Epidermal melanocyte (primary cell): ENCODE data around the gene RNF25.

ENCODE experiments used
- DNase-seq: peaks from one replicate; pipeline ENCODE4 v3.0.0; 2011; ENCODE audit warnings: low spot score; ENCODE audit not compliant: insufficient read length

Gene RNF25

DNA sequence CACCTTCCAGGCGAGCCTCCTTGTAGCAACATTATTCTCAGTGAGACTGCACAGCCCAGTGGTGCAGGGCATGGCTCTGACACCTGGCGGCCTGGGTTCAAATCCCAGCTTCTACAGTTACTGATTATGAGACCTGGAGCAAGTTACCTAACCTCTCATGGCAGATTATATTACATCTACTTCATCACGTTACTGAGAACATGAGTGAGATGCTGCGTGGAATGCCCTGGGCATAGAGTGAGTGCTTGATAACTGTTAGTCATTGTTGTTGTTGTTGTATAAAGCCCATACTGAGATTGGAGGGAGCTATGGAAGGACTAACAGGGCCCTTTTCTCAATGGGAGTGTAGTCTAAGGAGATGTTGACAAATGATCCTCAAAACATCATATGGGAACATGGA lies 45.4 kb downstream of the RNF25 start:
- DNase-seq: no peak

DNA sequence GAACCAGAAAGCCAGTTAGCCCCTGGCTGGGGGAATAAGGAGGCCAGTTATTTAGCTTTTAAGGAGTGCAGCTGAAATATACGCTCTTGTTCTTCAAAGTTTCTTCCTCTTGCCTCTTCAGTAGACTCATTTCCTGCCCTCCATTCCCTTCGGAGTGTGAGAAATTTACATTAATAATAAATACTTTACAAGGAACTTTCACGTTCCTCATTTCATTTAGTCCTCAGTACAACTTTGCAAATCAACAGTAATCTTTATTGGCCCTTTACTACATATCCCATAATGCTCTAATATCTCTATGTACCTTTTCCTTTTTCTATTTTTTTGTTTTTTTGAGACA lies 48.5 kb downstream of the RNF25 start:
- DNase-seq: no peak

DNA sequence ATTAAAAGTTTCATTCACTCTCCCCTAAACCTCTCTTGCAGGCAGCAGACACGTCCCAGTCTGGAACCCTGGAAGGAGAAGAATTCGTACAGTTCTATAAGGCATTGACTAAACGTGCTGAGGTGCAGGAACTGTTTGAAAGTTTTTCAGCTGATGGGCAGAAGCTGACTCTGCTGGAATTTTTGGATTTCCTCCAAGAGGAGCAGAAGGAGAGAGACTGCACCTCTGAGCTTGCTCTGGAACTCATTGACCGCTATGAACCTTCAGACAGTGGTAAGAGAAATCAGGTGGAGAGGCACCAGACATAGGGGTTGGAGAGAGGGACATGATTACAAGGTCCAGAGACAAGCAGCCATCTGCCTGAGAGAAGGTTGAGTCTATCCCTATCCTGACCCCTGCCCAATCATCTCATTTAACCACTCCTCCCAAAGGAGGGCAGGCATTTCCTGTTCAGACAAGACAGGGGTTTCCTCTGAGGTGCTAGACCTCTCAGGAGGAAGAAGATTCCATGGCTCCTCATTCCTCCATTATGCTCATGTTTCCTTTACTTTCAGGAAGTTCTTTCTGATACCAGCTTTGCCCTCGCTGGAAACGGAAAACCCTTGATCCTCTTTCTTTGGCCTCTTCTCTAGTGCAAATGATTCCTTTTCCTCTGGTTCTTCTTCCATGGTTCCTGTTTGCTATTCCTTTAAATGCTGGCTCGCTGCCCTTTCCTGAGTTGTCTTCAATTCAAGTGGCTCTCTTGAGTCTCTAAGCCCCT lies 49.0 kb downstream of the RNF25 start:
- DNase-seq: no peak

DNA sequence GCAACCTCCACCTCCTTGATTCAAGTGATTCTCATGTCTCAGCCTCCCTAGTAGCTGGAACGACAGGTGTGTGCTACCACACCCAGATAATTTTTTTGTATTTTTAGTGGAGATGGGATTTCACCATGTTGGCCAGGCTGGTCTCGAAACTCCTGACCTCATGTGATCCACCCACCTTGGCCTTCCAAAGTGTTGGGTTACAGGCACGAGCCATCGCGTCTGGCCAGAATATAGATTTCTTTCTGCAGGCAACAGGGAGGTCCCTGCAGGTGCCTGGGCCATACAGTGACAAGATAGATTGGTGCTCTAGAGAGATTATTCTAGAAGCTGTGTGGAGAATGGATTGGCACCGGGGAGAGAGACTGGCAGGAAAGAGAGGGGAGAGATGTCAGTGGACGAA lies 50.8 kb downstream of the RNF25 start:
- DNase-seq: no peak

GRCh38 chr2:218618102-218618860 lies 53.5 kb downstream of the RNF25 start:
- DNase-seq: no peak

GRCh38 chr2:218615868-218616315 lies 55.9 kb downstream of the RNF25 start:
- DNase-seq: no peak
